Activated CD4-positive, alpha-beta T cell treated with anti-CD3 and anti-CD28 coated beads, Interleukin-2, amount 50 U/mL, for 16 hours (primary cell): Measurements from ENCODE around the gene RNH1.

Experiments used
- DNase-seq: peaks from one replicate; pipeline ENCODE4 v3.0.0-alpha.2; 2020

Gene RNH1

DNA sequence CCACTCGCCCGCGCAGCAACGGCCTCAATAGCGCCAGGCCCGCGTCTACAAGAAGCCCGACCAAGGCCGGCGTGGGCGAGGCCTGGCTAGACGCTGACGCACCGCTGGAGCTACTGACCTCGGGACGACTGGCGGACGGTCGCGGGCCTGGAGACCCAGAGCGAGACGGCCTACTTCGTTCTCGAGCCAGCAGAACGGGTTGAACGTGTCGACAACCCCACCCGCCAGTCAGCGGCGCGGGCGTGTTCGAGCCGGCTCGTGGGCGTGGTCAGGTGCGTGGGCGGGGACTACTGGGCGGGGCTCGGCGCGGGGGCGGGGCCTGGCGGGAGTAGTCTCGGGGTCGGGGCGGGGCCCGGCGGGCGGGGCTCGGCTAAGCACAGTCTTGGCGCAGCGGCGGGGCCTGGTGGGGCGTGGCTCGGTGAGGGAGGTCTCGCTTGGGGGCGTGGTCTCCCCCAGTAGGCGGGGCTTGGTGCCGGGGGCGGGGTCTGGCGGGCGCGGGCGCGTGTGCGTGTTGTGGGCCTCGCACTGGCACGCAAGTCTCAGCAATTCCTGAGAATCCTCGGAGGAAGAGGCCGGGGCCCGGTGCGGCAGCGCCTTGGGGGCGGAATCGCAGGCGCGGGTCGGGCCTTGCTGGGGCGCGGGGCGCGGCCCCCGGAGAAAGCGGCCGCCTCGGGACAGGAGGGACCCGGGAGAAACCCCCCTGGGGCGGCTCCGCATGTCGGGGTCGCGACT is at the start of gene RNH1:
RNH1 (minus strand) TSS at position 248 of the 732 bp plus-strand sequence. CDS start 5,080 bp downstream, outside the sequence.
- peak; percentile 99 for DNase-seq

DNA sequence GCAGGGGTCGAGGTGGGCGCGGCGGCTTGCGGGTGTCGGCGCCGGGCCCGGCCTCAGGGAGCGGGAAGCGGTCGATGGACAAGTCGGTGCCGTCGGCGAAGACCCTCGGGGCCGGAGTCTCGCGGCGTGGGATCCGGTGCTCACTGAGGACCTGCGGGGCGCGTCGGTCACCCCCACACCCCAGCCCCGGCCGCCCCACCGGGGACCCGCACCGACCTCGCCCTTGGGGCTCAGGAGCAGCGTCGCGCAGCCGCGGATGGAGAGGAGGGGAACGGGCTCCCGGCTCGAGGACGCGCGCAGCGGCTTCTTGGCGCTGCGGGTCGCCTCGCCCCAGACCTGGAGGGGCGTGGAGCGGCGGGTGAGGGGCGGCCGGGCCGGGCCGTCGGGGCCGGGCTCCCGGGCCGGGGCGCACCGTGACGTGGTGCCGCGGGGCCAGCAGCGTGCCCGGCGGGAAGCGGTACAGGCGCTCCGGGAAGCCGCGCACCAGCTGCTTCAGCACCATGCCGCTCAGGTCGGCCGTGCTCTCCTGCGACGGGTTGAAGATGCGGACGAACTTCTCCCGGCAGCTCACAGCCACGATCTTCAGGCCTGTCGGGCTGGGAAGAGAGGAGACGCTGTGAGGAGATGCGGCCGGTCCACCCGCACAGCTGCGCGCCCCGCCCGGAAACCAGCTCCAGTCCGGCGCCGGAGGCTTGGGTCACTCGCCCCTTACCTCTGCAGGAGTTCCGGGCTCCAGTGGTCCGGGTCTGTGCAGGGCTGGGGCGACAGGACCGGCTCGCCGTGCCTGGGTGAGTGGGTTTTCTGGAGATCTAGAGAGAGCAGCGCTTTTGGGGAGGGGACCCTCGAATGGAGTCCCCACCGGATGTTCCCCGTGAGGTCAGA is 49.0 kb upstream of the RNH1 start:
- DNase-seq: no peak

DNA sequence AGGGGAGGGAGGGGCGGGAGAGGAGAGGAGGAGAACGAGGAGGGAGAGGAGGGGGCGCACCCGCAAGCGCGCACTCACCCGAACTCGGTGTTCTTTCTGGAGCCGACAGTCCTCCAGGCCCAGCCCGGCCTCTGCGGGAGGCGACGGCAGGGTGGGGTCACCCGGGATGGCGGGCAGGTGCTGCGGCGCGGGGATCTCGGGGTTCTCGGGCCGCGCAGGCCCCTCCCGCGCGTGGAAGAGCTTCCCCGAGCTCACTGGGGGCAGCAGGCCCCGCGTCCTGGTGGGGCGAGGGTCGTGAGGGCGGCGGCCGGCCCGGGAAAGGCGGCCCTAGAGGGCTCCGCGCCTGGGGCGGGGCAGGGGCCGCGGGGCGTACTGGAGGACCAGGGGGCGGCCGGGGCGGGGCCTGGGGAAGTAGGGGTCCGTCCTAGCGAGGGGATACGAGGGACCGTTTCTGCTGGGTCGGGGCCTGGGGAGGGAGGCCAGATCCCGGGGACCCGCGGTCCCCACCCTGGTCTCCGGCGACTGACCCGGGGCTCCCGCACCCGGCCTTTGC is 48.3 kb upstream of the RNH1 start:
- no peak for DNase-seq

DNA sequence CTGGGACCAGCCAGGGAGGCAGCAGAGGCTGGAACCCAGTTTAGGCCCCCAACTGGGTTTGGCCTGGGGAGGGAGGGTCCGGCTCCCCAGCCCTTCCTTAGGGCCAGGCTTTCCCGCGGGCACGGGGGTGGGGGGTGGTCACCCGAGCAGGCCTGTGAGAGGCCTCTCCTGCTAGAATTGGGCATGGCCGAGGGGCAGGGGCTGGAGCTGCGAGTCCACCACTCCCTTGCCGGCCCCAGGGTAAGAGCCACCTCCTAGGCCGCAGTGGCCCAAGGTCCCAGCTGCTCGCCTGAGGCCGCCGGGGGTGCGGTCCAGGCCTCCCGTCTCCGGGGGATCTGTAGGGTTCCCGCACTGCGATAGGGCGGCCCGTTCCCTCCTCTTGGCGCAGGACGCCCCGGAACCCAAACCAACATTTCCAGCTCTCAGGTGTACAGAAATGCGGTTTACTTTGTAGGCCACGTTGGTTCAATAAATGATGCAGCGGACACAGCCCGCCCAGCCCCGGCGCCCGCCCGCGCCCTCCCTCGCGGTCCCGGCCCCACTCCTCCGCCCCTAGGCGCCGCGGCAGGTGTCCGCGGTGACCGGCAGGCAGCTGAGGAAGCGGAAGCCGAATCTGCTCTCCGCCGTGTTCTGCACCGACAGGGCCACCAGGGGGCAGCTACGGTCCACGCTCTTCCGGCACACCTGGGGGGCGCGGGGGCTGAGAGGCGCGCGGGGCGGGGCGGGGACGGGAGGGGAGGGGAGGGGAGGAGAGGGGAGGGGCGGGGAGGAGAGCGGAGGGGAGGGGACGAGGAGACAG is 47.6 kb upstream of the RNH1 start:
- peak; percentile 70 for DNase-seq

DNA sequence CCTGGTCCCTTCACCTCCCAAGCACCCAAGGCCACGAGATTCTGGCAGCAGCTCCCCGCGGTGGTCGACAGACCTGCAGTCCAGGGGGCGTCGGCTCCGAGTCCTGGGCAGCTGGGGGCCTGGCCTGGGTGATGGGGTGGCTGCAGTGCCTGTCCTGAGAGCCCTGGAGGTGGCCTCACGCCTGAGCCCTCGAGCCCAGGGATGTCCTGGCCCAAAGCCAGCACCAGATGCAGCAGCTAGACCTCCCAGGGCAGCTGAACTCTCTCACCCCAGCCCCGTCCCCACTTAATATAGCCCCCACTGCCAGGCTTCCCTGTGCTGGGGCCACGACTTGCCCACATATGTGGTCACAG is 46.9 kb upstream of the RNH1 start:
- no peak for DNase-seq

DNA sequence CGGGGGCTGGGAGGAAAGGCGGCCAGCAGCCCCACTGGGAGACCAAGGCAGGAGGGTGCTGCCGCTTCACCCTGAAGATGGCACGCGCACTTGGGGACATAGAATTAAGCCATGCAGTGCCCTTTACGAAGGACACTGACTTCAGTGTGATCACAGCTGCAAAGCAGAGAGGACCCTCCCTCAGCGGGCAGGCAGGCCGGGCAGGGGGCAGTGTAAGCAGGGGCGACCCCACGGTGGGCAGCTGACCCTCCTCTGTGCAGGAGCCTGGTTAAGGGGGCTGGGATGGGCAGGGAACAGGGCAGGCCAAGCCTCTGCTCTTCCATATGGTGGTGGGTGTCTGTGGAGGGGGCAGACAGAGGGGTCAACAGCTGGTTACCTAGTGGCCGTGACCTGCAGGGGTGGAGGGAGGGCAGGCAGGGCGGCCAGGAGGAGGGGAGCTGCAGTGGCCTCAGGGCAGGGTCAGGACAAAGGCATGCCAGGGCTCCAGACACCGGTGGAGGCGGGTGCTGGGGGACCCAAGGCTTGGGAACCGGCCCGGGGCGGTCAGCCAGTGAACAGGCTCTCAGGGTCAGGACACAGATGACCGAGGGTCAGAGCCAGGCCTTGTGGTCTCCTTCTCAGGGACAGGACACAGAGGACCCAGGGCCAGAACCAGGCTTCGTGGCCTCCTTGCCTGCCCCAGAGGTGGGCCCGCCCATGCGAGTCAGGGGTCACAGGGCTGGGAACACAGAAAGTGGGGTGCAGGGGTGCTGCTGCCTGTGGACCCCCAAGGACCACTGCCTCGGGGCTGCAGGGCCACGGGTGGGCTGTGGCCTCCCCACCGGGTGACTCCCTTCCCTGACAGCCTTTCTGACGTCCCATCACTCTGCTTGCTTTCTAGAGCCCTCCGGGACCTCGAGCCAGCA is 46.3 kb upstream of the RNH1 start:
- no peak for DNase-seq

DNA sequence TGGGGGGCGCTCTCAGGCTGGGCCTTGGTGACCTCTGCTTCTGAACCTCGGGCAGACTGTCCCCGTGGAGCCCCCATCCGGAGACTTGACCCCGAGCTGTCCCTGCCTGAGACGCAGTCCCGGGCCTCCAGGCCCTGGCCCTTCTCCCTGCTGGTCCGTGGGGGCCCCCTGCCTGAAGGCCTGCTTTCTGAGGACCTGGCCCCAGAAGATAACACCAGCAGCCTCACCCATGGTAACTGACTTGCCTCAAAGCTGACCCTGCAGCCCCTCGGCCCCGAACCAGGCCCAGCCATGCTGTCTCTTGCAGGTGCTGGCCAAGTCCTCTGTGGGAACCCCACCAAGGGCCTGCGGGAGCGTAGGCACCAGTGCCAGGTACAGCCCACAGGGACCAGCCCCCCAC is 44.6 kb upstream of the RNH1 start:
- DNase-seq: no peak

DNA sequence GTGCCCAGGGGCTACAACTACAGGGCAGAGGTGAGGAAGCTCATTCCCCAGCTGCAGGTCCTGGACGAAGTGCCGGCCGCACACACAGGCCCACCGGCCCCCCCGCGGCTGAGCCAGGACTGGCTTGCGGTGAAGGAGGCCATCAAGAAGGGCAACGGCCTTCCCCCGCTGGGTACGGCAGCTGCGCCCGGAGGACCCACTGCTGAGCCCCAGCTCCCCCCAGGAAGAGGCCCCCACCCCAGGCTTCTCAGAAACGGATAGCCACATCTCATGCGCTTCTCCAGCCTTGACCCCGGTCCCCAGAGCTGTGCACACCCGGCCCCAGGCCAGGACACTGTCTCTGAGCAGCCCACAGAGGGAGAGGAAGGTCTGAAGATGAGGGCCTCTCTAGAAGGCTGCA is 44.1 kb upstream of the RNH1 start:
- no peak for DNase-seq

DNA sequence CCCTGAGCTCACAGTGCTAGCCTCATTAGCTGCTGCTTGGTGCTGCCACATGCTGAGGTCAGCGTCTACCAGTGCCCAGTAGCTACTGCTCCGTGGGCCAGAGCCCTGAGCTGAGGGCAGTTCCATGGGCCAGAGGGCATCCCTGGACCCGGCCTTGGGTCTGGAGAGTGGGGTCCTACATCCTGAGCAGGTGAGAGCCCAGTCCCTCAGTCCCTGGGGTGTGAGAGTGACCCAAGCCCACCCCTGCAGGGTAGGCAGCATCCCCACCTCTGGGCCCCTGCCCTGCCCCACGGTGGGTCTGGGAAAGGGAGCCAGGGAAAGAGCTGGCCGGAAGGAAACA is 43.7 kb upstream of the RNH1 start:
- DNase-seq: no peak

DNA sequence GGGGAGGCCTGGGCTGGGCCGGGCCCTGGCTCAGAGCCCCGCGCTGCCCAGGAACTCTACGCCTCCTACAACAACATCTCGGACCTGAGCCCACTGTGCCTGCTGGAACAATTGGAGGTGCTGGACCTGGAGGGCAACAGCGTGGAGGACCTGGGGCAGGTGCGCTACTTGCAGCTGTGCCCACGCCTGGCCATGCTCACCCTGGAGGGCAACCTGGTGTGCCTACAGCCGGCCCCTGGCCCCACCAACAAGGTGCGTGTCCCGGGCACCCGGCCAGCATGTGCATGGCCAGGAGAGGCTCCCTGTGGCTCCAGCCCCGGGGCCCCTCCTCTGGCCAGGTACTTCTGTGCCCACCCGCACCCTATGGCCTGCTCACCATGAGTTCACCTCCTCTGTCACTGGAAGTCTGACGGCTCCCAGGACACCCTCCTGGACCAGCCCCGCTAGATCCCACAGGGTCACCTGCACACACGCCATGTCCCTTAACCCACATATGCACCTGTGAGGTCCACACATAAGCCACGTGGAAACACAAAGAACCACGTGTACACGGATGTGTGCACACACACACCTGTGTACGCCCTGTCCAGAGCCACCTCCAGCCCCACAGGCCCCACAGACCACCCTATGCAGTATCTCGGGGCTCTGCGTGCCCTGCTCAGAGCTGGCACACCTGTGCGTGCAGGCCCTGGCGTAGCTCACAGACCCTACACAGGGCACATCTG is 43.1 kb upstream of the RNH1 start:
- DNase-seq: no peak

DNA sequence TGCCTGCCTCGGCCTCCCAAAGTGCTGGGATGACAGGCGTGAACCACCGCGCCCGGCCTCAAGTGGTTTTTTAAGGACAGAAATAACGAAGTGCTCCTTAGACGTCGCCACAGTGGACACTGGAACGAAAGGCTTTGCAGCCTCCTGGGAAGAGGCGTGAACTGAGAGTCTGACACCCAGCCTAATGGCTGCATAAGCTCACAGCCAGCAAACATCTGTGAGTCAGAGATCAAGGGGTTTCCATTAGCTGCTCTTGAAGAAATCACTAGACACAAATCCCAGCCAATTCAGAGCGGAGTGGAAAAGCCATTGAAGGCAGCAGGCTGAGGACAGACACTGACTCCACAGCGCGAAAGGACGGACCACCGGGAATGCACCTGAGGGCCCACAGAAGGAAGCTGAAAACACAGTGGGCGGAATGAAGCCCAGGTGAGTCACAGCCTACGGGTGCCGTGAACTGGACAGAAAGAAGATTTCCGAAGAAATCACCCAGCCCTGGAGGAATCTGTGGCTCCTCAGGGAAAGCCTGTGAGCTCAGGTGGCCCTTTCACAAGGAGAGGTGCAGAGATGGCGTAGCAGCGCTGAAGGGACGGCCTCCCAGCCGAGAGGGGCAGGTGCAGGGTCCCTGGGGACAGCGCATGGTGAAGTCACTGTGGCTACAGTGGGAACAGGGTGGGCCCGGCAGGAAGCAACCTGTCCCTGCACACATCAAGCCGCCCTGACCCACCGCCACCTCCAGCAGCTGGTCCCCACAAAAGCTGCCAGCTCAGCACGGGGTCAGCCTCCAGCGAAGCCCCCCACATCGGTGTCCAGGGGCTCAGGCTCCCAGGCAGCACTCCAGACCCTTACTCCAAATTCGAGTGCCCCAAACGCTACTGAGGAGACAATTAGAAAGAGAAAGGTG is 41.9 kb upstream of the RNH1 start:
- DNase-seq: no peak

DNA sequence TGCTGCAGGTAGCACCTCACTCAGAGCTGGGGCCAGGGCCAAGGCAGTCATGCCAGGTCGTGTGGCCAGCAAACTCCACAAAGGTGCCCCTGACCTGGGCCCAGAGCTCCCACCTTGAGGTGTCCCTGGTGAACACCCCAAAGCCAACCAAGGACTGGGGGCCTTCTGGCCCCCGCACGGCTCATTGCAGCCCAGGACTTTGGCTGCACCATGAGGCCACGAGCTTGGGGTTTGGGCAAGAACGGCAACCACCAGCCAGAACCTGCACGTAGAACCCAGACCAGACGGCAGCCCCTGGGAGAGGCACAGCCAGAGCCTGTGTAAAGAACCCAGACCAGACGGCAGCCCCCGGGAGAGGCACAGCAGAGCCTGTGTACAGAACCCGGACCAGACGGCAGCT is 38.1 kb upstream of the RNH1 start:
- no peak for DNase-seq

DNA sequence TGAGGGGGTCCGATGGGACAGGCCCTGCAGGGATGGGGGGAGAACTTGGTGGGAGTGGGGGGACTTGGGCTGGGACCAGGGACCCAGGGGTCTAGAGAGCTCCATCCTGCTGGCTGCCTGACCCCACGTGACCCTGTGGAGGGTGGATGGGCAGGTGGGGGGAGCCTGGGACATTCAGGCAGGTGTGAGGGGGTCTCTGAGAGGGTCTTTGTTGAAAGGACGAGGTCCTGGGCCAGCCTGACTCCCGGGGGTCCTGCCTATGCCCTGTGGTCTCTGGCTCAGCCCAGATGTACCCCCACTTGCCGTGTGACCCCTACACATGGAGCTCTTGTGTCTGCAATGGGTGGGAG is 37.8 kb upstream of the RNH1 start:
- no peak for DNase-seq

DNA sequence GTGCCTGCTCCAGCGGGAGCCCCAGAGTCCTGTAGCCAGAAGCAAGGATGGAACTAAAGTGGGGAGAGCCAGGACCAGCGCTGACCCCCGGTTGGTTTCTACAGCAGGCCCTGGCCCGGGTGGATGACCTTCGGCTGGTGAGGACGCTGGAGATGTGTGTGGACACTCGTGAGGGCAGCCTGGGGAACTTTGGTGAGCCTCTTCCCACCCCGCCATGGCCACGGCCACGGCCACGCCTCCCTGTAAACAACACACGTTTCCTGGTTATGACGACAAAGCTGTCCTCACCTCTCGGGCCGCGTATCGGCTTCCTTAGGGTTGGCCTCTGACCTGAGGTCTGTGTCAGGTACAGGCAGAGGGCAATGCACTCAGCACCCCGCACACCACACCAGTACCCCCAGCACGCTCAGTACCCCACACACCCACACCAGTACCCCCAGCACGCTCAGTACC is 34.4 kb upstream of the RNH1 start:
- DNase-seq: no peak

DNA sequence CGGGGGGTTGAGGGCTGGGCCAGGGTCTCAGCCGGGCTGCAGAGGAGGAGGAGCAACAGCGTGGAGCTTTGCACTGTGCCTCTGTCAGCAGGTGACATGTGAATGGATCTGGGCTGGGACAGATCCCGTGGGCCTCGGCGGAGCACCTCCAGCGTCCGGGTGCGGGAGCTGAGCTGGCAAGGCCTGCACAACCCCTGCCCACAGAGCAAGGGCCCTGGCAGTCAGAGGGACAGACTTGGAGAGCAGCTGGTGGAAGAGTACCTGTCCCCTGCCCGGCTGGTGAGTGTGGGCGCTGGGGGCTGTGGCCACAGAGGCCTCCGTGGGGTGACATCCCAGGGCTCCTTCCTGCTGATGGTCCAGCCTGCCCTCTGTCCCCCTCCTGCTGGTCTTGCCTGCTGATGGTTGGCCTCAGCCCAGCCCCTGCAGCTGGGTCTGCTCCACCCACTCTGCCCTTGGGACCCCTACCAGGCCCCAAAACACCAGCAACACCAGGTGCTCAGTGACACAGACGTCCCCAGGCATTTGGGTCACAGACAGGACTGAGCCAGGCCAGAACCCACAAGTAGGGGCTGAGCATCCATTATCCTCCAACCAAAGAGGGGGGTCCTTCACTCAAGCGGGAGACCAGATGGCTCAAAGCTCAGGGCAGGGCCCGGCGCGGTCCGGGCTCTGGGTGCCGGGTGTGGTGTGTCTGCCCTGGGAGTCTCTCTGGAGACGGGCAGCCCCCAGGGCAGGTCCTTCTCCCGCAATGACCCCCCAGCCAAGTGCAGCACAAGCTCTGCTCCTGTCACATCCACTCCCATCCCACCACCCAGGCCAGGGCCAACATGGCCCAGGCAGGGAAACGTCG is 33.8 kb upstream of the RNH1 start:
- no peak for DNase-seq

DNA sequence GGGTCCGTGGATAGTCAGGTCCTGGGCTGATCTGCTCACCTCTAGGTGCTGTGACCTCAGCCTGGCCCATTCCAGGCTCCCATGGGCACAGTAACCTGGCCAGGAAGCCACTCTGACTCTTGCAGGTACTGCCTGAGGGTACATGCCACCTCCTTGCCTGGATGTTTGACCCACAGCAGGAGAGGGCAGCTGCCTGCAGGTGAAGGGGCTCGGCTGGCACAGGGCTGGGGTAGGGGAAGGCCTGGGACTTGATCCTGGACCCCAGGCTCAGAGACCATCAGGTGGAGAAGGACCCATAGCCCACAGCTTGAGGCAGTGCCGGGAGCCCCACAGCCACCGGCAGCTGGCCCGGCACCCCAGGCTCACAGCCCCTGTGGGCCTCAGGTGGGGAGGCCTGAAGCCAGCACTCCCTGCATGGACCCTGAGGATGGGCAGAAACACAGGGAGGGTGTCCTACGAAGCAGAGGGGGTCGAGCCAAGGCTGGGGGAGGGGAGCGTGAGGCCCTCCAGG is 33.0 kb upstream of the RNH1 start:
- DNase-seq: no peak

DNA sequence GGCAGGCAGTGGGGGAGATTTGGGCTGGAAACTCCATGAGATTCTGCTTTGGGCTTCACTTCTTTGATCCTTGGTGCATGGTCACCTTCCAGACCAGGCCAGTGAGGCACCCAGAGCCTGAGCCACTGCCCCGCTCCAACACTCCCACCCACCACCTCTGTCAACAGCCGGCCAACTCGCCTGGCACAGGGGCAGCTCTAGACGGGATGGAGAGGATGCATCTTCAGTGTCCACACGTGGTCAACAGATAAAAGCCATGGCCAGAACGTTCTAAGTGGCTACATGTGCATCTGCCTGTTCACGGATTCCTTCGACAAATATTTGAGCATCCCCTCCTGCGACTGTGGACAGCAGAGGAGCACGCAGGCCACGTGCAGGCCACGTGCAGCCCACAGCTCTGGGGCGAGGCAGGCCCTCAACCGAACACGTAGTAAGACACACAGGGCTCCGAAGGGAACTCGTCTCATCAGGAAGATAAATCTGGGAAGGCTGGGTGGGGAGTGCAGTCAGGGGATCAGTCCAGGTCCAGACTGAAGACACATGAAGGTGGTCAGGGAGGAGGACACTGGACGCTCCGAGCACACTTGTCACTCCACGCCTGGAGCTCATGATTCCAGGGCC is 31.5 kb upstream of the RNH1 start:
- no peak for DNase-seq

DNA sequence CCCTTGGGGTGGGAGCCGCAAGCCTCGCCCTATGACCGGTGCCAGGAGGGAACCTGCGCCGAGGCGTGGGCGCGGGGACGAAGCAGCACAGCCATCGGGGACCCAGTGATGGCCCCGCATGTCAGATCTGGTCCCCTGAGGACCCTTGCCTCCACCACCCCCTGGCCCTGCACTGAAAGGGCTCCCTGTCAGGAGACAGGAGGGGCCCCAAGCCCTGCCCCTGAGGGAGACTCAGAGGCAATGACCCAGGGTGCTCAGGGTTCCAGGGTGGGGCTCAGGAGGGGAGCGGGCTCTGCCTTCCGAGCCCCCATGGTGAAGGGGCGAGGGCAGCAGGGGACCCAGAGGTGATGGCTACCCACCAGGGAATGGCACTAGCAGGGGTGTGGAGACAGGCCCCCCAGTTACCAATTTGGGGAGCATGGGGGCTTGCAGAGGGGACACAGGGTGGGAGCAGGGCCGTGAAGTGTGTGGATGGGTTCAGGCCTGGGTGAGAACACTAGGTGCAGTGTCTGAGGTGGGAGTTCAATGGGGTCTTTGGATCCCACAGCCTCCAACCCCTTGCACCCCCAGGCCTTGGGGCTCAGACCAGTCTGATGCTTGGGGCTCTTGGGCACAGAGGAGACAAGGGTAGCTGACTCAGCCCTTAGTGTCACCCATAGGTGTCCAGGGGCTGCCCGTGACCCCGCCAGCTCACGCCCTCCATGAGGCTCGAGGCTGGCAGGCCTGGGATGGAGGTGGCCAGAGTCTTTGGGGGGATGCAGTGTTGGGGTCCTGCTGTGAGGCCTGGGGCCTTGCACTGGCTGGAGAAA is 30.8 kb upstream of the RNH1 start:
- DNase-seq: no peak
